ENCODE data around the gene MESP2. TPM values are rescaled to one million over a fixed set of nuclear protein-coding genes. Genes with fewer than 3 reads are reported as not detected.

The MESP2 gene
- total RNA-seq, 2 experiments from 2014 or later: not detected

DNA sequence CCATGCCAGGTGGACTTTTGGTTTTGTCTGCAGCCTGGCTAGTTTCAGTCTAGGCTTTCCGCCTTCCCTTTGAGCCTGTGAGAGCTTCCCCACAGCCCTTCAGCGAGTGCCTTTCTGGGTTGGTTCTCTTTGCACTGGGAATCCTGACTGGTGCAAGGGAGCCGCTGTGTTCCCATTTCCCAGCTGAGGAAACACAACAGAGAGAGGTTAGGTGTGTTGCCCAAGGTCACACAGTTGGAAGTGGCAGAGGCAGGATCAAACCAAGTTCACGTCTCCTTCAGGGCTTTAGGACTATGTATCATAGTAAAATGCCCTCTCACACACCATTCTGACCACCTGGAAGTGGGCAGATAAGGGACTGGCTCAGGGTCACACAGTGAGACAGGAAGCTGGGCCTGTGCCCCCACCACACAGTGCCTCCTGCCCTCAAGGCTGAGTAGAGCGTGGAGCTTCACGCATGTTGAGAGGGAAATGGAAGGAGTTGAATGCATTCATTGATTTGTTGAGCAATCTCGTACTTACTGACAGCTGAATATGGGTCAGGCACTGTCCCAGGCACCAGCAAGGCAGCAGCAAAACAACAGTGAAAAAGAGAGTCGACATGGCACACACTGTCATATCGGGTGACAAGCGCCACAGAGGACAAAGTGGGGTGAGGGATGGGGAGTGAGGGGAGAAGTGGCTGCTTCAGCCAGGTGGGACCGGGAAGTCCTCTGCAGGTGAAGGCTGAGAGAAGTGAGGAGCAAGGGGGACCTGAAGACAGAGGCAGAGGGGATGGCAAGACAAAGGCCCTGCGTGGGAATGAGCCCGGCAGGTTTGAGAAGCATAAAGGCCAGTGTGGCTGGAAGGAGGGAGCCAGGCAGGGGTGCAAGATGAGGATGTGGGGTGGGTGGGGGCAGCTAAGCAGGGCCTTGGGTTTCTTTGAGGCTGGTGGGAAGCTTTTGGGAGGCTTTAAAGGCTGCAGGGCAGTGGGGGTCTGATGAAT is 50.8 kb downstream of the MESP2 start:
- Mint-ChIP-seq H3K9me3 (ENCODE audit: insufficient read depth) (no peaks in the 10 kb centered on the region), H3K27me3 (ENCODE audit: low read depth) (peaks cover 6% of the 10 kb centered on the region), H3K36me3 (ENCODE audit: low read depth) (no peaks in the 10 kb centered on the region), H3K27ac (peak overlapping the region; percentile 6), H3K4me3 (no peak overlapping the region), H3K4me1 (ENCODE audit: low read depth) (no peaks in the 10 kb centered on the region)
- ATAC-seq (no peak), DNase-seq (no peak)
- ChIA-PET CTCF (no interaction called here), POLR2A (no interaction called here)

DNA sequence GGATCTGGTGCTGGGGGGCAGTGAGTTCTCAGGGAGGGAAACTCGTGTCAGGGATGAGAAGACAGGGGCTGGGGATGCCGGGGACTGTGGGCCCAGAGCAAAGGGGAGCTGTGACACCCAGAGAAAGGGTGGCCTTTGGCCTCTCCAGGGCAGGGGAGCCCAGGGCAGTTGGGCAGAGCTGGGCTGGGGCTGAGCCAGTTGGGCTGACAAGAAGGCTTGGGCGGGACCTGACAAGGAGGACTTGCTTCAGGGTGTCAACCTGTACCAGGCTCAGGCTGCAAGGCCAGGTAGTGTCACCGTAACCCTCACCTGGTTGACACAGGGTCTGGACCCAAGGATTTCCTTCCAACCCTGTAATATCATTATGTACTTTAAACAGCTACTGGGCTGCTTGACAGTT is 51.7 kb downstream of the MESP2 start:
- H3K4me1 Mint-ChIP-seq (ENCODE audit: low read depth): no peaks in the 10 kb centered on the region
- ChIA-PET CTCF (interaction anchor here (1.1 kb wide), 1 partner anchor 47 kb away, joined by 5 read pairs; no protein-coding TSS in a partner anchor), POLR2A (no interaction called here)
- no peak overlapping the region for H3K4me3 Mint-ChIP-seq
- H3K9me3 Mint-ChIP-seq (ENCODE audit: insufficient read depth): no peaks in the 10 kb centered on the region
- DNase-seq: no peak
- H3K27ac Mint-ChIP-seq: no peak overlapping the region
- no peaks in the 10 kb centered on the region for H3K36me3 Mint-ChIP-seq (ENCODE audit: low read depth)
- no peak for ATAC-seq
- H3K27me3 Mint-ChIP-seq (ENCODE audit: low read depth): no peaks in the 10 kb centered on the region

Other genes starting within 250 kb of the MESP2 start
- 10 to 100 TPM; 36.5 to 36.9 TPM for gene TICRR, start 200.9 kb upstream of the MESP2 start, total RNA-seq
- gene KIF7, start 120.9 kb upstream of the MESP2 start, total RNA-seq: under 1 TPM; 0.21 to 0.37 TPM
- not detected for gene PLIN1, start 97.0 kb upstream of the MESP2 start, total RNA-seq
- gene PEX11A, start 85.6 kb upstream of the MESP2 start, total RNA-seq: 1 to 10 TPM; 1.4 to 1.8 TPM
- not detected for gene WDR93, start 85.5 kb upstream of the MESP2 start, total RNA-seq
- 1 to 10 TPM; 1.8 to 2.4 TPM for gene MESP1, start 25.1 kb upstream of the MESP2 start, total RNA-seq
- under 1 TPM; 0.29 to 0.61 TPM for gene ANPEP, start 38.5 kb downstream of the MESP2 start, total RNA-seq
- 10 to 100 TPM; 24.7 to 25.5 TPM for gene AP3S2, start 117.7 kb downstream of the MESP2 start, total RNA-seq
- gene ARPIN, start 136.6 kb downstream of the MESP2 start, total RNA-seq: not detected
- gene ZNF710, start 225.0 kb downstream of the MESP2 start, total RNA-seq: 10 to 100 TPM; 22.7 to 24.9 TPM